Dermis microvascular lymphatic vessel endothelial cell (primary cell): ENCODE data around the gene TIMP2. TPM values are rescaled to one million over a fixed set of nuclear protein-coding genes. Genes with fewer than 3 reads are reported as not detected.
"Not testable (repeated sequence)": the region's sequence is repeated elsewhere in the genome, so short reads cannot be mapped to it uniquely, and the experiment has no call there.

Source experiments
- DNase-seq, 2 donors: peaks; one replicate each; pipeline versions ENCODE4 v3.0.0 to v3.0.0-alpha.2; 2010; ENCODE audit warnings: low read depth in 2 of 2
- total RNA-seq: library from RNA; depleted of rRNA; stranded (reverse); fragments of >200 nt; gene quantifications from 2 replicates; pipeline ENCODE4 v1.2.1, GENCODE V29; 2014

TIMP2 gene
- total RNA-seq, 1 donor from 2014 or later: 34.5 TPM

DNA sequence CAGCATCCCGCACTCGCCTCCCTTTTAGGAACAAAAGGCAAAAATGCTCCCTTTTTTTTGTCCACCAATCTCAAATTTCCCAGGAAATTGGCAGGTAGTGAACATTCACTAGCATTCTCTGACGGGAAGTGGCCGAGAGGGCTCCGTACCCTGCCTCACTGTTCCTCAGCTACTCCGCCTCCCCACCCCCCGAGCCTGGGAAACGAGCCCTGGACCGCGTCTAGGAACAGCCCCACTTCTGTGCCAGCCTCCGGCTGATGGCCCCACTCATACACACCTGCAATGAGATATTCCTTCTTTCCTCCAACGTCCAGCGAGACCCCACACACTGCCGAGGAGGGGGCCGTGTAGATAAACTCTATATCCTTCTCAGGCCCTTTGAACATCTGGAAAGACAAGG, 54.6 kb downstream of the TIMP2 start:
- no peak for DNase-seq

DNA sequence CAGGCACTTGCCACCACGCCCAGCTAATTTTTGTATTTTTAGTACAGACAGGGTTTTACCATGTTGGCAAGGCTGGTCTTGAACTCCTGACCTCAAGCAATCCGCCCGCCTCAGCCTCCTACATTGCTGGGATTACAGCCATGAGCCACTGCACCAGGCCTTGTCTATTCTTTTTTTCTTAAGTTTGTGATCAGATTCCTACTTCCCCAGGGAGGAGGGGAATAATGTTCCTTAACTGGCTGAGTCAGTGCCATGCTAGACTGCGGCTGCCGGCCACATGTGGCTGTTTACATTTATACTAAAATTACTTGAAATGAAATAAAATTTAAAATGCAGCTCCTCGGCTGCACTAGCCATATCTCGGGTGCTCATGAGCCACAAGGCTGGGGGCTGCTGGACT, 56.8 kb downstream of the TIMP2 start:
- no peak for DNase-seq

GRCh38 chr17:78867046-78867445, 58.1 kb downstream of the TIMP2 start:
- DNase-seq: not testable (repeated sequence)

DNA sequence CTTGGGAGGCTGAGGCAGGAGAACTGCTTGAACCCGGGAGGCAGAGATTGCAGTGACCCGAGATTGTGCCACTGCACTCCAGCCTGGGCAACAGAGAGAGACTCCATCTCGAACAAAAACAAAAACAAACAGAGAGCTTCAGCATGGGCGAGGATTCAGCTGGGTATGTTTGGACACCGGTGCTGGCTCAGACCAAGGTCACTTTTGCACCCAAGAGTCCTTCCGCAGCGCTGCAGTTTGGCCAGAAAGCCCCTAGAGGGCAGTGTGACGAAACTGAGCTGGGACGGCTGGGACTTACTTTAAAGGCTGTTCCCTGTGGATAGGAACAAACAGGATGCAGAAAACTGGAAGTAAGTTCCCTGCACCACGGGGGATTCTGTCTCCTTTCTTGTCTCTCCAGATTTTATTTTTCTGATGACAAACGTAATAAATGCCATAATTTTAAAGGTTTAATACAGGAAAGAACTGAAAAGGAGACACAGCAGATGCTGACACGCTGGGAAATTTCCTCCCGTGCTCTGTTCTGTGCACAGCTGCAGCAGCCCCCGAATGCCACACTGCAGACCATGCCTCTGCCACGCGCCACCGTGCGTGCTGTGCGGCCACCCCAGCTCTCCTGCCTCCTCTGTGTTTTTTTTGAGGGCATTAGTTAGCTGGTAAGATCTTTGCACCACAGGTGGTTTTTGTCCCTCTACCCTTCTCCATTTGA, 59.4 kb downstream of the TIMP2 start:
- DNase-seq: peak; percentile 61 to 83

DNA sequence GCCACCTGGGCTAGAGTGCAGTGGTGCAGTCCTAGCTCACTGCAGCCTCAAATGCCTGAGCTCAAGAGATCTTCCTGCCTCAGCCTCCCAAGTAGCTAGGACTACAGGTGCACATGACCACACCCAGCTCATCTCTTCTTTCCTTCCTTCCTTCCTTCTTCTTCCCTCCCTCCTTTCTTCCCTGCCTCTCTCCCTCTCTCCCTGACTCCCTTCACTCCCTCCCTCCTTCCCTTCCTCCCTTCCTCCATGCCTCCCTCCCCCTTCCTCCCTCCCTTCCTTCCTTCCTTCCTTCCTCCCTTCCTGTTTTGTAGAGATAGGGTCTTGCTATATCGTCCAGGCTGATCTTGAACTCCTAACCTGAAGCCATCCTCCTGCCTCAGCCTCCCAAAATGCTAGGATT, 61.1 kb downstream of the TIMP2 start:
- DNase-seq: no peak

GRCh38 chr17:78862073-78863023, 62.8 kb downstream of the TIMP2 start:
- peak; percentile 84 to 96 for DNase-seq

DNA sequence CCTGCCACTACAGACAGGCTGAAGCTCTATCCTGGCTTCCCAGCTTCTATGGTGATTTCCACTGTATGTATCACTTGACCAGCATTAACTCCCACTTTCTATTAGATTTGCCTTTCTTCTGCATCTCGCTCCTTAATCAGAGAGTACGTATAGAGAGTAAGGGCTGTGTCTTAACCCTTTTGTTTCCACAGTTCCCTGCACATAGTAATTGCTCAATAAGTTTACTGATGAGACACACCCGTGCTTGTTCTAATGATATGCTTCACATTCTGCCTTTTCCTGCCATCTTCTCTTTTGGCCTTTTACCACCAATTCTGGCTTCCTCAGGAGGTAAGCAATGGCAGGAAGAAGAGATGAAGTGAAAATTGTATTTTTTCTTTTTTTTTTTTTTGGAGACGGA, 64.0 kb downstream of the TIMP2 start:
- DNase-seq: no peak

- no peak for DNase-seq
Observed at GRCh38 chr17:78859051-78859450, 66.1 kb downstream of the TIMP2 start.

GRCh38 chr17:78857266-78857665, 67.9 kb downstream of the TIMP2 start:
- no peak for DNase-seq

GRCh38 chr17:78855561-78856165, 69.5 kb downstream of the TIMP2 start:
- DNase-seq: no peak

DNA sequence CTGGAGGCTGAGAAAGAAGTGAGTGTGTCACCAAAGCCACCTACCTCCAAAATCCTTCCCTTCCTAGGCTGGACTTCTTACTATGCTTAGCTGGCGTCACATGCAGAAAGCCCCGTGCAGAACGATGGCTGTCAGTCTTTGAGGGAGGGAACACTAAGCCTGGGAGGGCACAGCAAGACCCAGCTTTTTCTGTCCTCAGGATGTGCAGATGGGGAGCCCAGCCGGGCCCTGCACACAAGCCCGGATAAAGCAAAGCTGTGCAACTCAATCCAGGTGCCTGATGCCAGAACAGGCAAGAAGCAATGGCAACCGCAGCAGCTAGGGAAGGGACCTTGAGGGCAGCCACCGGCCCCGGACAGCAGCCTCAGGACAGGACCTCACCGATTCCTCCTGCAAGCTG, 70.7 kb downstream of the TIMP2 start:
- no peak for DNase-seq

DNA sequence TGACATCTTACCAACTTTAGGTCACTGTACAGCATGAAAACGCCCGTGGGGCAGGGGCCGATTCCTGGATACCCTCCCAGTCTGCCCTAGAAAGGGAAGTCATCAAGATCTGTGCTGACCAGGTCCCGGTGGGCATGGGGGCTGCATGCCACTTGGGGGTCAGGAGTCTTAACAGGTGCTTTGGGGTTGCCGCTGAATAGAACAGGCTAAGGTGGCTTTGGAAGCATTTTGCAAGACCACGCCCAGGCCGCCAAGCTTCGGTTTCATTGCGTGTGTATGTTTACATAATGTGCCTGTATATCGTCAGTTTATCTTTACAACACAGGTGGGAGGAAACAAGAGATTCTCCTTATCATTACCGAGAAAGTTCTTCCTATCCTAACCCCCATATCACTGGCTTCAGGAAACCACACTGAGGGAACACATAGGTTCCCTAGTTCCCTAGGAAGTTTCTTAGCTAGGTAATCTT, 71.2 kb downstream of the TIMP2 start:
- DNase-seq: no peak

- DNase-seq: no peak
Observed at GRCh38 chr17:78852709-78853121, 72.5 kb downstream of the TIMP2 start.

- no peak for DNase-seq
Observed at GRCh38 chr17:78849026-78849425, 76.2 kb downstream of the TIMP2 start.

DNA sequence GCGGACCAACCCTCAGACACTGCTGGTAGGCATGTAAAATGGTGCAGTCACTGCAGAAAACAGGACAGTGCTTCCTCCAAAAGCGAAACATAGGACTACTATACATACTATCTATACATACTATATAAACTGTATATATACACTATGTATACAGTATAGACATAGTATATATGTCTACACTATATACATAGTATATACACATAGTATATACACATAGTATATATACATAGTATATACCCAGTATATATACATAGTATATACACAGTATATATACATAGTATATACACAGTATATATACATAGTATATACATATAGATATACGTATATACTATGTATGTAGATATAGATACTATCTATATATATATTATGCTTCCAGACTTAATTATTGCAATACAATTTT, 78.1 kb downstream of the TIMP2 start:
- DNase-seq: no peak

DNA sequence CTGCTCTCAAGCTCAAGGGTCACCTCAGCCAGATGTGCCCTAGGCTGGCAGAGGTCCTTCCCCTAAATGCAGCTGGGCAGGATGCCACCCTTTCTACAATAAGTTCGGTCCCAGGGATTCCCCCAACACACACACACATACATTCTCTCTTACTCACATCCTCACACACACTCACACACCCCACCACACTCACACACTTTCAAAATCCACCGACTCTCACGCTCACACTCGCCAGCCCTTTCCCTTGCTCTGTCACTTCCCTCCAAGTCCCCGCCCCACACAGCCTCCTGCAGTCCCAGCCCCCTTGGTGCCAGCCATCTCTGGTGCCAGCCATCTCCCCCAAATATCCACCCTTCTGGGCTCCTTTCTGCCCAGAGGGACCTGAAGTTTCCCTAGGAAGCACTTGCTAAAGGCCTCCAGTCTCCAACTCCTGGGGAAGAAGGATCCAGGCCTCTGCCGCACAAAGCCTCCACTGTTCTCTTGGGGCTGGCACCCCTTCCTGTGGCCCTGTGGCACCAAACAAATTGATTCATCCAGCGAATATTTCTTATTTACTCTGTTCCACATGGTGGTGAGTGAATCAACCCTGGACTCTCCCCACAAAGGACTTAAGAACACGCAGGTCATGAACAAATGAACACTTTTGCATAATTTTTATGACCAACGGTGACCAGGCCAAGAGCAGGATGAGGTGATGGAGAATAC, 80.7 kb downstream of the TIMP2 start:
- DNase-seq: peak; percentile 52 to 71

DNA sequence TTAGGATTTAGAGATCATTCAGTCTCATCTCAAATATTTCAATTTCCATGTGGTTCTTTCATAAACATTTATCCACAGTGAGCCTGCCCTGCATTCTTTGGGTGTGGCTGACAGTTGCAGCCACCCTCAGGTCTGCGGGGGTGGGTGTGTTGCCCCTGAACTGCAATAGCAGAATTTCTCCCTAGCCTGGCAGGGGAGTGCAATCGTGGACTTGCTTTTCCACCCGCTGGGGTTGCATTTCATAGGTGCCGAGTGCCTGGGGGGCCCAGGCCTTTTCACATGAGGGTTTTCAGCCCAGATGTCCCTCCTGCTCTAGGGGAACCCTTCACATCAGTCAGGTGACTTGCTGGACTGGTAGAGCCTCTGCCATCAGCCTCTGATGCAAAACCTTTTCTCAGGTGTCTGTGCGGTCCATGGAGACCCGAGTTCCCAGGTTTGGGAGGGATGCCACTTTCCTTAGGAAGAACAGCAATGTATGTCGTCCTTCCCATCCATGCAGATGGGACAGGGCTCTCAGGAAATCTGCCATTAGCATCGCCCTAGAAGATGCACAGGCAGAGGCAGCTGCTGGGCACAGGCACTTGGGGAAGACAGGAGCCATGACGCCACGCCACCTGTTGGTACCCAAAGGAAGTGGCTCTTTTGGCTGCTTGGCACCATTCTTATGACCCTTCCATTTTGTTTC, 82.2 kb downstream of the TIMP2 start:
- DNase-seq: peak in 1 of 2 donors; percentile 53

GRCh38 chr17:78840780-78841611, 84.2 kb downstream of the TIMP2 start, which contains the start of gene USP36:
Gene USP36 (minus strand): TSS chr17:78840814. CDS start chr17:78836363, 4,451 bp downstream.
- DNase-seq: peak; percentile 98 to 99

- no peak for DNase-seq
Observed at GRCh38 chr17:78840530-78840779, 84.7 kb downstream of the TIMP2 start.
